Dedifferentiated amniotic fluid mesenchymal stem cell (primary cell): ENCODE measurements around the gene VASN.
"Not testable (repeated sequence)": the region's sequence is repeated elsewhere in the genome, so short reads cannot be mapped to it uniquely, and the experiment has no call there.

Experiments
- DNase-seq: peaks from one replicate; pipeline ENCODE4 v3.0.0-alpha.2; 2016; ENCODE audit errors: extremely low spot score

Gene VASN

DNA sequence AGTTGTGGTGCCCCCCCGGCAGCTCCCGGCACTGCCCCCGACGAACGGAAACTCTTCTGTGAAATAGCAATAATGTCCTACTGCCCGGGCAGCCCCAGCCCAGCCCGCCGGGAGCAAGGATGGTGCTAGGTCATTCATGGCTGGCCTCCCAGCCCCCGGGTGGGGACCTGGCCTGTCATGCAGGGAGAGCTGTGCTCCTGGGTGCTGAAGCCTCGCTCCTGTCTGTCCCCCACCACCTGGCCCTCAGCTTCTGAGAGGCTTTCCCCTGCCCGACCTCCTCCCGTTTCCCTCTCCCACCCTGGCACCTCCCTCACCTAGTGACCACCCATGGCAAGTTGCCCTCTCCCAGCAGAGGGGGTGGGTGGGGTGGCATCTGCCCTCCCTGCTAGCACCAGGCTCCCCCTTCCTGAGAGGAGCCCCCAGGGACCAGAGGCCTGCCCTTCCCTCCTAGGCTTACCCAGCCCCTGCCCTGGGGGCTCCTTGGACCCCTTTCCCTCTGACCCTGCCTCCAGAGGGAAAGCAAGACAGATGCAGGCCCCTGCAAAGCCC is 34.0 kb upstream of the VASN start:
- no peak for DNase-seq

- DNase-seq: no peak
Measured at GRCh38 chr16:4338125-4338582, 33.5 kb upstream of the VASN start.

DNA sequence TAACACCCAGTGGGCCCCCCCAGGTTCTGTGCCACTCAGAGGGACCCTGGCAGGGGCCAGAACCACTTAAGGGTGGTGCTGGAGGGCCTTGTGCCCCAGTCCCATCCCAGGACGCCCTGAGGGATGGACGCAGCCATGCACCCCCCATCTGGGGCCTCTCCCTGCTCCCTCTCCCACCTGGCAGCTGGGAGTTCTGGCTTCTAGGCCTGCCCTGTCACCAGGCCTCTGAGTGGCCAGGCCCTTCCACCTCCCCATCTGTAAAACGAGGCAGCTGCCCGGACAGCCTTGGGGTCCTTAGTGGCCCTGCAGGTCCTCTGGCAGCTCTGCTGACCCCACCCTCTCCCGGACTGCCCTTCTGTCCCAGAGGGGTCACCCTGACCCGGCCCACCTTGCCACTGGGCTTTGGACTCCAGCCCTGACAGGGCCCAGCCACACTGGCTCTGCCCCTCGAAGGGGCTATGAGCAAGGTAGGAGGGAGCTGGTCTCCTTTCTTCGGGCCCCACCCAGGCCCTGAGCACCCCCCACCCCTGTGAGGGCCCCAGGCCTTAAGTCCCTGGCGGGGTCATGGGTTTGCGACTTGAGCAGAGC is 32.8 kb upstream of the VASN start:
- DNase-seq: no peak

DNA sequence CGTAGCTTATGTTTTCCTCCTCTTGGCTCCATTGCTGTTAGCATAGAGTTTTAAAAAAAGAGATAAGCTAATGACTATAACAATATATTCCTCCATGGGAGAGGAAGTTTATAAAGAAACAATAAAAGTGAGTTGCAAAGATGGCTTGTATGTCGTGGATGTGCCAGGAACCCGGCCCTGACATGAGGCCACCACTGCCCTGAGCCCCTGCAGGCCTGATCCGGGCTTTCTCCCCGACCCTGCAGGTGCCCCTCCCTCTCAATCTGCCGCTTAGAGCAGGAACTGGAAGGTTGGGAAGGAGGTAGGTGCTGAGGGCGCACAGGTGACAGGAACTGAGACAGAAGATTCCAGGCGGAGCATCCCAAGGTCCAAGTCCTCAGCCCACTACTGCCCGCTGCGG is 32.2 kb upstream of the VASN start:
- DNase-seq: no peak

DNA sequence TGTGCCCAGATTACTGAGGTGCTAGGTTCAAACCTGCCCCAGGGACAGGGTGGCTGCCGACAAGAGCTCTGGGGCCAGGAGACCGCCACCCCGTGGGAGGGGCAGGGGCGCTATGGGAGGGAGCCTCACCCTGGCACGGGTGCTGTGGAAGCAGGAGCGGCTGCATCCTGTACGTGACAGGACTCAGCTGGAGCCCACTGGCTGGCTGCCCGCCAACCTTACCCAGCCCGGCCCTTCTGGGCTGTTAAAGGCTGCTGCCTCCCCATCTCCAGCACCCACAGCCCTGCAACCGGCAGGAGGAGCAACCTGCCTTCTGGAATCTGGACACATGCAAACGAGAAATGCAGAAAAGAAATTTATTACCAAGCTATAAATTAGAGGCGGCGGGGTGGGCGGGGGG is 31.7 kb upstream of the VASN start:
- DNase-seq: no peak

DNA sequence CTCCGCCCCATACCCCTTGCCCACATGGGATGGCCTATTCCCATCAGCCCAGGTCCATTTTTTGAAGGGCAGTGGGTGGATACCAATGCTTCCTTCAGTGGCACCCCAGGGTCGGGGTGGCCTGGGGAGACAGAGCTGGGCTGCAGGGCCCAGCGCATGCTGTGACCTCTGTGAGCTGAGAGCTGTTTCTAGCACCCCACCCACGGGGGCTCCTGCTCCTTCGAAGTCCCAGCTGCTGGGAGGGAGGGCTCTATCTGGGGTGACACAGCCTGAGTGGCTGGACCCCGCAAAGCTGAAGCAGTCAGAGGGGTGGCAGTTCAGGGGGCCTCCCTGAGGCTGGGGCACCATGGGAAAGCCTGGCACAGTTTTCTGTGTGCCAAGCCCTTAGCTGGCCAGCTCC is 31.2 kb upstream of the VASN start:
- DNase-seq: no peak

DNA sequence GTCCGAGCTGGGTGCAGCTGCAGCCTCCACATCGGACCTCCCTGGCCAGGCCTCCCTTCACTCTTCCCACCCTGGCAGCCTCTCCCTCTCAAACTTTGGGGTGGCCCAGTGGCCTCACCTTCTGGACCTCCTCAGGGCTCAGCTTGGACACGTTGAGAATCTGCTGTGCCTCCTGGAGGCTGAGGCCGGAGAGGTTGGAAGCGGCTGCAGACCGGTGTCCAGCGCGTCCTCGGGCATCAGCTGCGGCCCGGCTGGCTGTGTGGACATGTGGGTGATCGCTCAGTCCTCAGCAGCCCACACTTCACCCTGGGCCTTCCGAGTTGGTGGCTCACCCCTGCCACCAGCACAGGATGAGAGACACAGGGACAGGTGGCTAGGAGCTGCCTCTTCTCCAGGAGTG is 30.4 kb upstream of the VASN start:
- no peak for DNase-seq

- no peak for DNase-seq
Measured at GRCh38 chr16:4342866-4343744, 28.5 kb upstream of the VASN start.

DNA sequence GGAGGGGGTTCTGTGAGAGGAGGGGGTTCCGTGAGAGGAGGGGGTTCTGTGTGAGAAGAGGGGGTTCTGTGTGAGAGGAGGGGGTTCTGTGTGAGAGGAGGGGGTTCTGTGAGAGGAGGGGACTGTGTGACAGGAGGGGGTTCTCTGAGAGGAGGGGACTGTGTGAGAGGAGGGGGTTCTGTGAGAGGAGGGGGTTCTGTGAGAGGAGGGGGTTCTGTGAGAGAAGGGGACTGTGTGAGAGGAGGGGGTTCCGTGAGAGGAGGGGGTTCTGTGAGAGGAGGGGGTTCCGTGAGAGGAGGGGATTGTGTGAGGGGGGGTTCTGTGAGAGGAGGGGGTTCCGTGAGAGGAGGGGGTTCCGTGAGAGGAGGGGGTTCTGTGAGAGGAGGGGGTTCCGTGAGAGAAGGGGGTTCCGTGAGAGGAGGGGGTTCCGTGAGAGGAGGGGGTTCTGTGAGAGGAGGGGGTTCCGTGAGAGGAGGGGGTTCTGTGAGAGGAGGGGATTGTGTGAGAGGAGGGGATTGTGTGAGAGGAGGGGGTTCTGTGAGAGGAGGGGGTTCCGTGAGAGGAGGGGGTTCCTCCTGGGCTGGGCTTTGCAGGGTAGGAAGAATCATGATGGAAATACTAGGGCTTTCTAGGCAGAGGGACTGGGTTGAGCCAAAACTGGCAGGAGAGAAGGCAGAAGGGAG is 27.2 kb upstream of the VASN start:
- DNase-seq: not testable (repeated sequence)

- no peak for DNase-seq
Measured at GRCh38 chr16:4344983-4345835, 26.4 kb upstream of the VASN start.

- DNase-seq: no peak
Measured at GRCh38 chr16:4345836-4346781, 25.5 kb upstream of the VASN start.

DNA sequence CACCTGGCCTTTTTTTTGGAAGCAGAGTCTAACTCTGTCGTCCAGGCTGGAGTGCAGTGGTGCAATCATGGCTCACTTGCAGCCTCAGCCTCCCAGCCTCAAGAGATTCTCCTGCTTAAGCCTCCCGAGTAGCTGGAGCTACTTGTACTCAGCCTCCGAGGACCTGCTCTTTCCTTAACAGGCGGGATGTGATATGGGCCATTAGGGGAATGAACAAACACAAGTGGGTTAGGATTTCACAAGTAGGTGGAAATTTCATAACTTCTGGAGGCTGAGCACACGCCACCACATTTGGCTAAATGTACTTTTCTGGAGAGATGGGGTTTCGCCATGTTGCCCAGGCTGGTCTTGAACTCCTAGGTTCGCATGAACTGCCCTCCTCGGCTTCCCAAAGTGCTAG is 24.6 kb upstream of the VASN start:
- no peak for DNase-seq

DNA sequence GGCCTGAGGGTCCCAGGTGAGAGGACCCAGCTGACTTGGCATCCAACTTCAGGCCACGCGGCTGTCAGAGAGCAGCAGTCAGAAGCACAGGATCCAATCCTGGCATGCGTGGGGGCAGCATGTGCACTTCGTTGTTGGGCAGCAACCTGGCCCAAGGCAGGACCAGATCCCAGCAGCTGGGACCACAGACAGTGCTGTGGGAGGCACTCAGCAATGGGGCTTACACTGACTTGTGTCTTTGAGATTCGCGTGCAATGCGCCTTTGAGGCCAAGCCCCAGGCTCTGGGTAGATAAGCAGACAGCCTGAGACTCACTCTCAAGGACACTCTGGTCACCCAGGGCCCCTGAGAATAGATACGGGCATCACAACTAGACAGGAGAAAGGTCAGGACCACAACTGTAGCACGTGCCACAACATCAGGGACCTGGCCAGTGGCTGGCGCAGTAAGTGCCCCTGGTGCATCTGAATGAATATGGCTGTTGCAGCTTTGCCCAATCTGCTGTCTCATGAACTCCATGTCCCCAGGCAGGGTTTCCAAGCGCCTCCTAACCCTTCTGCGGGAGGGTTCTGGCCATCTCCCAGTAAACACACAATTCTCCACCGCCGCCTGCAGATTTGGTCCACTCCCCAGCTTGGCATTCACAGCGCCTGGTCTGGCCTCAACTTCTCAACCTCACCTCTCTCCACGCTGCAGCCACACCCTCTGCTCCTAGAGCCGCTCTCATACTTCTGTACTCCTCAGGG is 23.7 kb upstream of the VASN start:
- no peak for DNase-seq

- no peak for DNase-seq
Measured at GRCh38 chr16:4349332-4349731, 22.3 kb upstream of the VASN start.

- DNase-seq: no peak
Measured at GRCh38 chr16:4350365-4350786, 21.3 kb upstream of the VASN start.

GRCh38 chr16:4350787-4351659 is 20.6 kb upstream of the VASN start, which contains the start of gene PAM16:
Gene PAM16, minus strand, starts transcription at chr16:4351321. Its CDS starts 87 bp downstream, at chr16:4351234.
- DNase-seq: peak; percentile 85

DNA sequence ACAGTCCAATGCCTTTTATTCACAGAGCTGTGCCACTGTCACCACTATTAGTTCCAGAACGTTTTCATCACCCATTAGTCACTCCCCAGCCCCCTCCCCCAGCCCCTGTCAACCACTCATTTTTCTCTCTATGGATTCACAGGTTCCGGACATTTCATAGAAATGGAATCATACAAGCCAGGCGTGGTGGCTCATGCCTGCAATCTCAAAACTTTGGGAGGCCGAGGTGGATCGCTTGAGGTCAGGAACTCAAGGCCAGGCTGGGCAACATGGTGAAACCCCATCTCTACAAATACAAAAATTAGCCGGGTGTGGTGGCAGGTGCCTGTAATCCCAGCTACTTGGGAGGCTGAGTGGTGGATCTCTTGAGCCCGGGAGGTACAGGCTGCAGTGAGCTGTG is 19.8 kb upstream of the VASN start:
- DNase-seq: no peak

- DNase-seq: no peak
Measured at GRCh38 chr16:4352843-4353242, 18.8 kb upstream of the VASN start.

DNA sequence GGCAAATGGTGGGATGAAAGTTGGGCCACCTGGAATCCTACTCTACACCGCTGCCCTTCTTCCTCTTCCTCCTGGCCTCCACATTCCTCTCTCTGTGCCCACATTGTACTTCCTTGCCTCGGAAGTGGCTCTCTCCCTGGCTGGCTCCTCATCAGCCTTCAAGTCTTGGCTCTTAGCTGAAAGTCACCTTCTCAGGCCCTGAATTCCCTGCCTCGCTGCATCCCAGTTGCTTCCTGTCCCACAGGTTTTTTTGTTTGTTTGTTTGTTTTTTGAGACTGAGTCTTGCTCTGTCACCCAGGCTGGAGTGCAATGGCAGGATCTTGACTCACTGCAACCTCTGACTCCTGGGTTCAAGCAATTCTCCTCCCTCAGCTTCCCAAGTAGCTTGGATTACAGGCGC is 18.0 kb upstream of the VASN start:
- DNase-seq: no peak
